T-helper 2 cell treated with Interferon-gamma antibody and Interleukin-4, amounts not matched to agents 100 ng/mL and 5 ng/mL, for 36 hours (primary cell): Measurements from ENCODE around the gene NPRL2. TPM values are rescaled to one million over a fixed set of nuclear protein-coding genes. Genes with fewer than 3 reads are reported as not detected.

Source experiments
- intact Hi-C: fragments of 100-400 bp; cut with micrococcal nuclease; formaldehyde crosslinking; loops from one replicate; pipeline ENCODE4 v1.15.1; 2023
- total RNA-seq: library from RNA; stranded (reverse); gene quantifications from 2 replicates; pipeline ENCODE4 v1.2.3, GENCODE V29; 2022

Gene NPRL2
- 44.4 and 49.6 TPM in 2 replicates for total RNA-seq

- intact Hi-C loops = loop anchor here (1.0 to 2.0 kb wide), 5 partner anchors 9 to 58 kb away; partner anchors contain the start of genes HYAL3, IFRD2, NAA80 and TMEM115
These were observed at the start of gene NPRL2, which contains the start of gene CYB561D2 for GRCh38 chr3:50350527-50351322. NPRL2 (minus strand) TSS chr3:50350775; CDS start chr3:50350652, 123 bp downstream. CYB561D2 (plus strand) TSS chr3:50350862; CDS start chr3:50351434, 572 bp downstream.

- intact Hi-C loops = no loop called here
These were observed 45.9 kb upstream of the NPRL2 start for GRCh38 chr3:50396502-50396901.

- intact Hi-C loops = no loop called here
These were observed 44.7 kb upstream of the NPRL2 start for GRCh38 chr3:50395070-50395860.

- intact Hi-C loops = no loop called here
These were observed 42.5 kb upstream of the NPRL2 start for GRCh38 chr3:50393061-50393460.

- intact Hi-C loops = no loop called here
These were observed 41.6 kb upstream of the NPRL2 start for GRCh38 chr3:50392101-50392715.

- intact Hi-C loops = no loop called here
These were observed 40.1 kb upstream of the NPRL2 start for GRCh38 chr3:50390508-50391224.

- intact Hi-C loops = no loop called here
These were observed 38.8 kb upstream of the NPRL2 start for GRCh38 chr3:50389414-50389767.

GRCh38 chr3:50388720-50389413 lies 38.3 kb upstream of the NPRL2 start:
- intact Hi-C loops = no loop called here

- intact Hi-C loops = no loop called here
These were observed 37.6 kb upstream of the NPRL2 start for GRCh38 chr3:50388016-50388719.

GRCh38 chr3:50385754-50386153 lies 35.2 kb upstream of the NPRL2 start:
- intact Hi-C loops = no loop called here

GRCh38 chr3:50383750-50384149 lies 33.2 kb upstream of the NPRL2 start:
- intact Hi-C loops = no loop called here

- intact Hi-C loops = no loop called here
These were observed 32.1 kb upstream of the NPRL2 start for GRCh38 chr3:50382722-50383121.

GRCh38 chr3:50381383-50381782 lies 30.8 kb upstream of the NPRL2 start:
- intact Hi-C loops = no loop called here

- intact Hi-C loops = no loop called here
These were observed 30.0 kb upstream of the NPRL2 start for GRCh38 chr3:50380405-50381085.

- intact Hi-C loops = no loop called here
These were observed 28.2 kb upstream of the NPRL2 start for GRCh38 chr3:50378757-50379156.

GRCh38 chr3:50378024-50378423 lies 27.4 kb upstream of the NPRL2 start:
- intact Hi-C loops = no loop called here

GRCh38 chr3:50375258-50375931 lies 24.8 kb upstream of the NPRL2 start:
- intact Hi-C loops = no loop called here

- intact Hi-C loops = no loop called here
These were observed 24.0 kb upstream of the NPRL2 start for GRCh38 chr3:50374363-50375257.
